Calu3 (cell line): ENCODE measurements around the gene MAGI1. TPM values are rescaled to one million over a fixed set of nuclear protein-coding genes. Genes with fewer than 3 reads are reported as not detected.

Experiments used
- BruUV-seq: library from RNA; stranded (reverse); fragments of 400-500 nt; replicated peaks from 2 replicates; lab custom pipeline; 2021; lab: Mats Ljungman, UMichigan
- CTCF ChIA-PET: fragments of 300-600 bp; sonication (Branson Sonifier 250); formaldehyde crosslinking; loops from one replicate; lab custom pipeline; 2022; ENCODE audit warnings: antibody characterized with exemption; lab: Charles Lee
- DNase-seq: peaks from one replicate; pipeline ENCODE4 v3.0.0; 2022
- H3K27ac Mint-ChIP-seq: one replicate; pipeline ENCODE4 v1.8.0; 2022; ENCODE audit warnings: mixed read lengths; ENCODE audit not compliant: unreplicated experiment
- H3K27me3 Mint-ChIP-seq: one replicate; pipeline ENCODE4 v1.8.0; 2022; ENCODE audit warnings: mixed read lengths; ENCODE audit not compliant: unreplicated experiment
- H3K36me3 Mint-ChIP-seq: one replicate; pipeline ENCODE4 v1.8.0; 2022; ENCODE audit warnings: mild to moderate bottlenecking, moderate library complexity, mixed read lengths; ENCODE audit not compliant: insufficient read depth, unreplicated experiment
- H3K4me1 Mint-ChIP-seq: one replicate; pipeline ENCODE4 v1.8.0; 2022; ENCODE audit warnings: mild to moderate bottlenecking, low read depth, mixed read lengths; ENCODE audit not compliant: unreplicated experiment
- H3K4me3 Mint-ChIP-seq: one replicate; pipeline ENCODE4 v1.8.0; 2022; ENCODE audit warnings: mild to moderate bottlenecking, low read depth, moderate library complexity, mixed read lengths; ENCODE audit not compliant: unreplicated experiment
- H3K9me3 Mint-ChIP-seq: one replicate; pipeline ENCODE4 v1.8.0; 2022; ENCODE audit warnings: low read depth, mixed read lengths; ENCODE audit not compliant: unreplicated experiment
- intact Hi-C: fragments of 100-400 bp; cut with micrococcal nuclease; formaldehyde crosslinking; loops from one replicate; pipeline ENCODE4 v1.10.0; 2022; ENCODE audit not compliant: unreplicated experiment
- total RNA-seq: library from RNA; stranded (reverse); gene quantifications from 2 replicates; pipeline ENCODE4 v1.2.3, GENCODE V29; 2022
- TF ChIP-seq, protein P1 (sequence below): fragments of 200-600 bp; IDR thresholded peaks from one replicate; pipeline ENCODE4 v1.8.0; 2022; ENCODE audit warnings: antibody characterized with exemption; ENCODE audit not compliant: unreplicated experiment

Gene MAGI1
- total RNA-seq, 1 experiment from 2014 or later = 76.4 TPM

DNA sequence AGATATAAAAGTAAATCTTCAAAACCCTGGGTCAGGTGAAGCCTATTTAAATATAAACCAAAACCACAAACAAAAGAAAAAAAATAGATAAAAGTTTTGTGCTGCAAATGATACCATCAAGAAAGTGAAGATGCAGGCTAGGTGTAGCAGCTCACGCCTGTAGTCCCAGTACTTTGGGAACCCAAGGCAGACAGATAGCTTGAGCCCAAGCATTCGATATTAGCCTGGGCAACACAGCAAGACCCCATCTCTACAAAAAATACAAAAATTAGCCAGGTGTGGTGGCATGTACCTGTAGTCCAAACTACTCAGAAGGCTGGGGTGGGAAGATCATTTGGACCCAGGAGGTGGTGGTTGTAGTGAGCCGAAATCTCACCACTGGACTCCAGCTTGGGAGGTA is 164.8 kb downstream of the MAGI1 start:
- intact Hi-C loops = no loop called here

DNA sequence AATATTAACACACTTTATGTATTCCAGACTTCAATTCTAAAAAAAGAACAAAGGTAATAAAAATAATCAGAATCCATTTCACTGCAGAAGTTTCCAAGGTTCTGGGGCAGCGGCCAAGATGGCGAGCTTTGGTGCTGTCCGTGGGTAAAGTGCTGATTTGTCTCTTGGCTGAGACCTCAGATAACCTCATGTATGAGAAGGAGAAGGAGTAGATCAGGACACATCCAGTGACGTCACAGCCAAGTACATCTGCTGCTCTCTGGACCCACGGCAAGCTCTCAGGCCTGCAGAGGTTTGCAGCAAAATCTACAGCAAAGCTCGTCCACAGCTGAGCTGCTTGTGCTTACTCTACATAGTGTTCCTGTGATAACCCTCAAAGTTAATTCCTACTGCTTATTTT is 165.7 kb downstream of the MAGI1 start:
- BruUV-seq = no TSS peak
- Mint-ChIP-seq H3K4me3 (no peak overlapping the region), H3K27me3 (no peaks in the 10 kb centered on the region), H3K4me1 (peaks cover 50% of the 10 kb centered on the region), H3K27ac (no peak overlapping the region), H3K36me3 (peaks cover 6% of the 10 kb centered on the region), H3K9me3 (no peaks in the 10 kb centered on the region)
- no peak for DNase-seq
- CTCF ChIA-PET = no interaction called here
- TF ChIP-seq, protein P1, sequence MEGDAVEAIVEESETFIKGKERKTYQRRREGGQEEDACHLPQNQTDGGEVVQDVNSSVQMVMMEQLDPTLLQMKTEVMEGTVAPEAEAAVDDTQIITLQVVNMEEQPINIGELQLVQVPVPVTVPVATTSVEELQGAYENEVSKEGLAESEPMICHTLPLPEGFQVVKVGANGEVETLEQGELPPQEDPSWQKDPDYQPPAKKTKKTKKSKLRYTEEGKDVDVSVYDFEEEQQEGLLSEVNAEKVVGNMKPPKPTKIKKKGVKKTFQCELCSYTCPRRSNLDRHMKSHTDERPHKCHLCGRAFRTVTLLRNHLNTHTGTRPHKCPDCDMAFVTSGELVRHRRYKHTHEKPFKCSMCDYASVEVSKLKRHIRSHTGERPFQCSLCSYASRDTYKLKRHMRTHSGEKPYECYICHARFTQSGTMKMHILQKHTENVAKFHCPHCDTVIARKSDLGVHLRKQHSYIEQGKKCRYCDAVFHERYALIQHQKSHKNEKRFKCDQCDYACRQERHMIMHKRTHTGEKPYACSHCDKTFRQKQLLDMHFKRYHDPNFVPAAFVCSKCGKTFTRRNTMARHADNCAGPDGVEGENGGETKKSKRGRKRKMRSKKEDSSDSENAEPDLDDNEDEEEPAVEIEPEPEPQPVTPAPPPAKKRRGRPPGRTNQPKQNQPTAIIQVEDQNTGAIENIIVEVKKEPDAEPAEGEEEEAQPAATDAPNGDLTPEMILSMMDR = no peak
- intact Hi-C loops = no loop called here

More for the DNA sequence above, 164.8 kb downstream of the MAGI1 start:
- peaks cover 2% of the 10 kb centered on the region for H3K36me3 Mint-ChIP-seq
- no peaks in the 10 kb centered on the region for H3K27me3 Mint-ChIP-seq
- CTCF ChIA-PET = no interaction called here
- TF ChIP-seq, protein P1 = no peak
- H3K9me3 Mint-ChIP-seq = no peaks in the 10 kb centered on the region
- no TSS peak for BruUV-seq
- no peak overlapping the region for H3K27ac Mint-ChIP-seq
- no peak for DNase-seq
- no peak overlapping the region for H3K4me3 Mint-ChIP-seq
- peaks cover 50% of the 10 kb centered on the region for H3K4me1 Mint-ChIP-seq

DNA sequence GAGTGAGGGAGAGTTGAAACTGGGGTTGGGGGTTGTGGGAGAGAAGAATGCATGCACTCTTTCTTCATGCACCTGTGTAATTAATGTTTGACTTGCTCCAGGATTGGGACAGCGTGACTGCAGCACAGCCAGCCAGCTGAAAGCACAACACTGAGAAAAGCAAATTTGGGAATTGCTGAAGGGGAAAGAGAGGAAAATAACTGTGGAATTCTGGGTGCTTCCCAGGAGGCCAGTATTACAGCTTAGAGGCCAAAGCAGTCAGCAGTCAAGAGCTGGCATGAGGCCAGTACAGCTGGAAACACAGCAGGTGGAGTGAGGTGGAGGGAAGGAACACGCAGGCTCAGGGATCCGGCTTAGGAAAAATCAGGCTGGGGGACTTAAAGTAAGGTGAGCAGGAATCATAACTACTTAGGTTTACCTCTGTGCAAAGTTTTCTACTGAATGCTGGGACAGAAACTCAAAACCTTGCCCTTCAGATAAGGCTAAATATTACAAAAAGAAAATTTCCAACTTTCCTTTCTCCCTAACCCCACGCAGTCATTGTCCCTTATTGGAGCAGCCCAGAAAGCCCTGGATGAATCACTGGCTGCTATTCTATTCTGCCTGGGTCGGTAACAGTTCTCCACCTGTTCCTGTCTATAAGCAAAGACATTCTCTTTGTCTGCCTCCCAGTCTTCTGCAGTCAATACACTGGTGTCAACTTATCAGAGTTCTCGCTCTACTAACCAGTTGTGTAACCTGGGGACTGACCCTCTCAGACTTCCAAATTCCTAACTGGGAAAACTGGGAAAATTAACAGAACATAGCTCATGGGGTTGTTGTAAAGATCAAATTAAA is 167.2 kb downstream of the MAGI1 start:
- H3K4me3 Mint-ChIP-seq = peak overlapping the region; percentile 13
- H3K27ac Mint-ChIP-seq = peak overlapping the region; percentile 6
- peaks cover 6% of the 10 kb centered on the region for H3K36me3 Mint-ChIP-seq
- peak; percentile 50 for DNase-seq
- H3K9me3 Mint-ChIP-seq = no peaks in the 10 kb centered on the region
- H3K4me1 Mint-ChIP-seq = peaks cover 50% of the 10 kb centered on the region
- TF ChIP-seq, protein P1 = no peak
- CTCF ChIA-PET = no interaction called here
- BruUV-seq = no TSS peak
- H3K27me3 Mint-ChIP-seq = no peaks in the 10 kb centered on the region
- intact Hi-C loops = no loop called here

DNA sequence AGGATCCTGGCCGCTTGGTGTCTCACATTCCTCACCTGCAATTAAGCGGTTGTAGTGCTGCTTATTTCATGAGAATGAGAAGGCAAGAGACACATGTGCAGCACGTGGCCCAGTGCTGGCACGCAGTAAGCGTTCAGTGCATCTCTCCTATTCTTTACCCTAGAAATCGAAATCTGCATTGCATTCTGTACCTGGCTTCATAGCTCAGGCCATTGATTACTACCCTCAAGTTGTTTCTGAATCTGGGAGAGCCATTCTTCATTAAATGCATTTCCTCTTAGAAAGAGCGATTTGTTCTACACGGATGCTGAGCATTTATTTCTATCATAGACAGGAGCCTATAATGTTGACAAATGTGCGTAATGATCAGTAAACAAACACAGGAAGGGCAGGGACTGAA is 168.9 kb downstream of the MAGI1 start:
- Mint-ChIP-seq H3K4me3 (no peak overlapping the region), H3K27me3 (no peaks in the 10 kb centered on the region), H3K36me3 (peaks cover 6% of the 10 kb centered on the region), H3K4me1 (peaks cover 35% of the 10 kb centered on the region), H3K27ac (no peak overlapping the region), H3K9me3 (no peaks in the 10 kb centered on the region)
- DNase-seq = no peak
- TF ChIP-seq, protein P1 = no peak
- intact Hi-C loops = no loop called here
- BruUV-seq = no TSS peak
- CTCF ChIA-PET = no interaction called here
